Esophagus muscularis mucosa (tissue), 4 donors: ENCODE data around the gene MYBPC1.

Experiments
- CTCF ChIP-seq, 3 experiments: fragments of 200-600 bp in 2 of 3; fragments of 450-650 bp in 1 of 3; sonication (generic) in 2 of 3; IDR thresholded peaks; one replicate each; pipeline ENCODE4 v1.5.1; 2017 to 2019; ENCODE audit warnings: antibody characterized with exemption in 3 of 3, mild to moderate bottlenecking in 2 of 3, moderate library complexity in 1 of 3
- EP300 ChIP-seq: sonication (generic); formaldehyde crosslinking; IDR thresholded peaks from one replicate; pipeline ENCODE4 v1.6.1; 2017; ENCODE audit warnings: antibody characterized with exemption
- POLR2A ChIP-seq: fragments of 450-650 bp; IDR thresholded peaks from one replicate; pipeline ENCODE4 v1.6.1; 2017; ENCODE audit warnings: antibody characterized with exemption, moderate library complexity, mild to moderate bottlenecking, low read depth
- POLR2AphosphoS5 ChIP-seq, 2 donors: sonication (generic); formaldehyde crosslinking; IDR thresholded peaks; one replicate each; pipeline ENCODE4 v1.6.1; 2017; ENCODE audit warnings: antibody characterized with exemption in 2 of 2

- TF ChIP-seq CTCF (IDR thresholded peaks at IDR 0.05) (no peak), POLR2A (no peak), POLR2AphosphoS5 (IDR thresholded peaks at IDR 0.05) (no peak), EP300 (no peak)
These were observed 37.7 kb upstream of the MYBPC1 start for GRCh38 chr12:101557094-101557493.
